Hematopoietic multipotent progenitor cell treated with erythropoietin and hydrocortisone succinate and interleukin-3 and kit ligand, for 4 days (in vitro differentiated cells): ENCODE results near the gene IGBP1.
A peak's percentile ranks its signal among the peaks of the same experiment; 100 is the strongest.
"Not testable (repeated sequence)": the region's sequence is repeated elsewhere in the genome, so short reads cannot be mapped to it uniquely, and the experiment has no call there.

Source experiments
- DNase-seq: peaks from one replicate; pipeline ENCODE4 v3.0.0-alpha.2; 2015

Gene IGBP1

GRCh38 chrX:70168238-70169188 lies 35.3 kb downstream of the IGBP1 start:
- DNase-seq: no peak

- DNase-seq: no peak
Observed at GRCh38 chrX:70169281-70169680, 36.0 kb downstream of the IGBP1 start.

- no peak for DNase-seq
Observed at GRCh38 chrX:70171624-70172023, 38.4 kb downstream of the IGBP1 start.

GRCh38 chrX:70172221-70172620 lies 39.0 kb downstream of the IGBP1 start:
- no peak for DNase-seq

GRCh38 chrX:70172964-70173363 lies 39.7 kb downstream of the IGBP1 start:
- DNase-seq: no peak

- no peak for DNase-seq
Observed at GRCh38 chrX:70174754-70175153, 41.5 kb downstream of the IGBP1 start.

GRCh38 chrX:70175338-70175737 lies 42.1 kb downstream of the IGBP1 start:
- no peak for DNase-seq

- peak; percentile 46 for DNase-seq
Observed at GRCh38 chrX:70176938-70177533, 43.8 kb downstream of the IGBP1 start, which contains the start of gene DGAT2L6. Gene DGAT2L6, plus strand, starts transcription at chrX:70177483. Its CDS starts 100 bp downstream, at chrX:70177583.

GRCh38 chrX:70183091-70183490 lies 49.8 kb downstream of the IGBP1 start:
- no peak for DNase-seq

GRCh38 chrX:70190225-70190624 lies 57.0 kb downstream of the IGBP1 start:
- no peak for DNase-seq

GRCh38 chrX:70196961-70197720 lies 63.9 kb downstream of the IGBP1 start:
- peak; percentile 74 for DNase-seq

GRCh38 chrX:70201732-70202131 lies 68.5 kb downstream of the IGBP1 start:
- no peak for DNase-seq

- no peak for DNase-seq
Observed at GRCh38 chrX:70208479-70208878, 75.2 kb downstream of the IGBP1 start.

- DNase-seq: not testable (repeated sequence)
Observed at GRCh38 chrX:70209570-70209969, 76.3 kb downstream of the IGBP1 start.
